Putamen (tissue), 1 donor: Measurements from ENCODE around the gene RSAD1.

Experiments used
- DNase-seq: peaks from one replicate; pipeline ENCODE4 v3.0.0-alpha.2; 2016; ENCODE audit warnings: low spot score

Gene RSAD1

DNA sequence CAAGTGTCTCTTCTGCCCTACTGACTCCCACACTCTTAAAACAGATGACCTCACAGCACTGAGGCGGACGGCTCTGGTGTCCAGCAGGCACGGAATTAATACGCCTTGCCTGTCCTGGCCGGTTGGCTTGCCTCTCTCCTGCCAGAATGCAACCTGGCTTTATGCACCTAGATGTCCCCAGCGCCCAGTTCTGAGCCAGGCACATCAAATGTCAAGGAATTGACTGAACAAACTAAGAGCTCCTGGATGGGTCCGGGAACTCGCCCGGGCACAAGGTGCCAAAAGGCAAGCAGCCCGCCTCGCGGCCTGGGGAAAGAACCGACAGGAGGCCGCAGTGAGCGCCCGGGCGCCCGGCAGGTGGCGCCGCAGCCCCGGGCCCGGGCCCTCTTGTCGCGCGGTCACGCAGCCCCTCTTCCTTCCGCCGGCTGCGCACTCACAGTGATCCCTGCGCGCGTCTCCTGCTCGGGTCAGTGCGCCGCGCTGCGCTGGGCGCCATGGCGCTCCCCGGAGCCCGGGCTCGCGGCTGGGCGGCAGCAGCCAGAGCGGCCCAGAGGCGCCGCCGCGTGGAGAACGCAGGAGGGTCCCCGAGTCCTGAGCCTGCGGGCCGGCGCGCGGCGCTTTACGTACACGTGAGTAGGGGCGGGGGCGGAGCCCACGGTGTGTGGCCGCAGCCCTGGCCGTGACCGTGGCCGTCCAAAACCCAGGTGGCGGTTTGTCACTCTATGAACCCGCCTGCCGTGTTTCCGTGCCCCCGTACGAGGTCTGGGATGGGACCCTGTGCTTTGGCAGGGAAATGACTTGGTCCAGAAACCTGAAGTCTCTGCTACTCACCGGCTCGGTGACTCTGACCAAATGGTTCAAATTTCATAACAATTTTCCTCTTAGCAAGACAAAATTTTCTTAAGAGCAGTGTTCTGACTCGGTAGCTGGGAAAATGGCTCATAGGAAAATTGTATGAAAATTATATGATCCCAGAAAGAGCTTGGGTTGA lies at the start of gene RSAD1:
Gene RSAD1 (plus strand): TSS at position 470 of the 991 bp plus-strand sequence. CDS start 25 bp downstream, at position 495.
- DNase-seq, result peak; percentile 88

GRCh38 chr17:50429793-50430192 lies 48.9 kb upstream of the RSAD1 start:
- DNase-seq, result no peak

DNA sequence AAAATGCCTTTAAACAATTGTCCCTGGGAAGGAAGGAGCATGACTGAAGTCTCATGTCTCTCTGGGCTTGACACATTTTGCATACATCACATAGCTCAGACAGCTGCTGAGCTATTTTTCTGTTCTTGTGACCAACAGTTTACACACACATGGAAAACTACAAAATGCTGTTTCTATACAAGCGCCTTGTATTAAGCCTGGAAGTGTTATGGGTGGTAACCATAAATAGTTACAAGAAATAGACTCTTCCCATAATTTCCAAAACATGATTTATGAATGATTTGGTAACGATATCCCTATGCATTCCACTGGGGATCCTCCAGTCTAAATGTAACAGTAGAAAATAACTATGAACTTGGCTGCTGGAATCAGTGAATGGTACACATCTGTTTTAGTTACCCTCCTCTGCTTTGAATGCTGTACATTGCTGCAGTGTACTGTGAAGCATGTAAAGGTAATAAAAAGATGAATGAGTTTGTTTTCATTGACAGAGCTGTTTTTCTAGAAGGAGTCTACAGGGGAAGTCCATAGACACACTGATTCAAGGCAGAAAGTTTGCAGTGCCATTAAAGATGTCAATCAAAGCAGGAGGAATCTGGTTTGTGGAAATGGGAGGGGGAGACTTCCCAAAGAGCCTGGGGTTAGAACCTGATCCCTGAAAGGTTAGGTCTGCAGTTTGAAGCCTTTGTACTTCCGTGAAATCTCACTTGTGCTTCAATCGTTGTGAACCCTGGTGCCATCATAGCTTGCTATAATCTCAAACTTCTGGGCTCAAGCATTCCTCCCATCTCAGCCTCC lies 47.6 kb upstream of the RSAD1 start:
- no peak for DNase-seq

- no peak for DNase-seq
Observed at GRCh38 chr17:50432125-50432762, 46.4 kb upstream of the RSAD1 start.

GRCh38 chr17:50437409-50437808 lies 41.3 kb upstream of the RSAD1 start:
- DNase-seq, result no peak

- DNase-seq, result no peak
Observed at GRCh38 chr17:50439008-50439407, 39.7 kb upstream of the RSAD1 start.

DNA sequence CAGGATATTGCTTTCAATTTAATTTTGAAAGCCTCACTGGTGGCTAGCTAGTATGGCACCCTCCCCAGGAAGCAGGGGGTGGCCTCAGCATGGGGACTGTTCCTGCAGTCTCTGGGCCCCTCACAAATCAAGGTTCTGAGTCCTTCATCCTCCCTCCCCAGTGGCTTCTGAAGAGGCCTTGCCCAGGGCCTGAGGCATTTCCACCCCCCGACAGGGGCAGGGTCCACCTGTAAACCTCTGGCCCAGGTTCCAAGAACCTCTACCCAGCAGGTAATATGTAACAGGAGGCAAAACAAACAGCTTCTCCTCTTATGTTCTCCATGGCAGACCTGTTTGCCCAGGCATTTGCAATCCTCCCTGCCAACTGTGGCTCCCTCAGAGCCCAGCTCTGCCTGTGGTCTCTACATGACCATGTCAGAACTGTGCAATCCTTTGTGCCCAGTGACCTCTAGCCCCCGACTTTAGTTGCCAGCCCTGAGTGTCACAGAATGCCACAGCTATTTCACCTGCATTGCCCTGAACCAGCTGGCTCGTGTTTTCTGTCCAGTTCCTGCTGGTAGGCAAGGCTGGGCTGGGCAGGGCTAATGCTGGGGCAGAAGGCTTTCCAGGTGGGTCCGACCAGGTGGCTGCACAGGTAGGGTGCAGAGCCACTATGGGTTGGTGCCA lies 38.4 kb upstream of the RSAD1 start:
- DNase-seq, result no peak

DNA sequence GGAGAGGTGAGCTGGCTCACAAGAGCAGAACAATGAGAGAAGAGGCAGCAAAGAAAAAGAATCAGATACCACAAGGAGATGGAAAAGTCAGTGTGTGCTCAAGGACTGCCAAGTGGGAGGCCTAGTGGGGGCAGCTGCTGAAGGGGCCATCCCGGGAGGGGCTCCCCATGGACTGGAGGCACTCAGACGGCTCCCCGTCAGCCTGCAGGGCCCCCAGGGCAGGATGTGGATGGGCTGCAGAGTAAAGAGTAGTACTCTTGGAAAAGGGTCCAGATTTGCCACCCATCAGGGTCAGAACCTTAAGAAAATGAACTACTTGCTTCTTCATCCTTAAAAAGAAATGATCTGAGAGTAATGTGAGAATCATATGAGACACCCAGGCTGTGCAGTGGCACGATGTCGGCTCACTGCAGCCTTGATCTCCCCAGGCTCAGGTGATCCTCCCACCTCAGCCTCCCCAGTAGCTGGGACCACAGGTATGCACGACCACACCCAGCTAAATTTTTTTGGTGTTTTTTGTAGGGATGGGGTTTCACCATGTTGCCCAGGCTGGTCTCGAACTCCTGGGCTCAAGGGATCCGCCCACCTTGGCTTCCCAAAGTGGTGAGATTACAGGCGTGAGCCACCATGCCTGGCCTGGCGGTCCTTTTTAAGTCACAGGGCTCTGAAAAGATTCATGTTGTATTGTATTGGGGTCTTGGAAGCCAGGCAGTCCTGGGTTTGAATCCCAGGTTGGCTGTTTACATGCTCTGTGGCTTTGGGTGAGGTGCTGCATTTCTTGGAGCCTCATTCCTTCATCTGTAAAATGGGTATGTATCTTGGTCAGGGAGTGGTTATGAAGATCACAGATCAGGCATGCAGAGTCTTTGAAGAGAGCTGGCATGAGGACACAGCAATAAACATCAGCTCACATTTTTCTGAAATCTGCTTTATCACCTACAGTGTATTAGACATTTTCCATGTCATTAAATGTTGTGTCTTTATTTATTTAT lies 37.5 kb upstream of the RSAD1 start:
- no peak for DNase-seq

GRCh38 chr17:50443505-50443974 lies 35.1 kb upstream of the RSAD1 start:
- peak; percentile 73 for DNase-seq

DNA sequence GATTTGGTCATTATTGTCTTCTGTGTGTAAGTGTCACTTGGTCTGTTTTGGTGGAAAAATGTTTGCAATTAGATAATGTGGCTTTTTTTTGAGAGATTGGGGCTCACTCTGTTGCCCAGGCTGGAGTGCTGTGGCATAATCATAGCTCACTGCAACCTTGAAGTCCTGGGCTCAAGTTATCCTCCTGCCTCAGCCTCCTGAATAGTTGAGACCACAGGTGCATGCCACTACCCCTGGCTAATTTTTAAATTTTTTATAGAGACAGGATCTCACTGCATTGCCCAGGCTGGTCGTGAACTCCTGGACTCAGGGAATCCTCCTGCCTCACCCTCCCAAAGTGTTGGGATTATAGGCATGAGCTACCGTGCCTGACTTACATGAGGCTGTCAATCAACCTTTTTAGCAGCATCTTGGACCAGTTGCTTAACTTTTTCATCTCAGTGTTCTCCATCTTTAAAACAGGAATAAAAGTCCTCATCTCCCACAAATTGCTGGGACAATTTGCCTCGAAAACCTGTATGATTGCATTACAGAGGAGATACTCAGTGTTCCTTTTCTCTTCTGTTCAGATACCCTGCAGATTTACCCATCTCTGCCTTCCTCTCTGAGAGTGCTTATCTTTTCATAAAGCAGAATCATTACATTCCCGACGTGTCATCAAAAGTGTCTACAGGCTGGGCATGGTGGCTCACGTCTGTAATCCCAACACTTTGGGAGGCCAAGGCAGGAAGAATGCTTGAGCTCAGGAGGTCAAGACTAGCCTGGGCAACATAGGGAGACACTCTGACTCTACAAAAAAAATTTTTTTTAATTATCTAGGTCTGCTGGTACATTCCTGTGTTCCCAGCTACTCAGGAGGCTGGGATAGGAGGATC lies 33.6 kb upstream of the RSAD1 start:
- no peak for DNase-seq

GRCh38 chr17:50445730-50446325 lies 32.8 kb upstream of the RSAD1 start:
- no peak for DNase-seq

- DNase-seq, result no peak
Observed at GRCh38 chr17:50447870-50448595, 30.6 kb upstream of the RSAD1 start.

- DNase-seq, result no peak
Observed at GRCh38 chr17:50448643-50449042, 30.0 kb upstream of the RSAD1 start.

DNA sequence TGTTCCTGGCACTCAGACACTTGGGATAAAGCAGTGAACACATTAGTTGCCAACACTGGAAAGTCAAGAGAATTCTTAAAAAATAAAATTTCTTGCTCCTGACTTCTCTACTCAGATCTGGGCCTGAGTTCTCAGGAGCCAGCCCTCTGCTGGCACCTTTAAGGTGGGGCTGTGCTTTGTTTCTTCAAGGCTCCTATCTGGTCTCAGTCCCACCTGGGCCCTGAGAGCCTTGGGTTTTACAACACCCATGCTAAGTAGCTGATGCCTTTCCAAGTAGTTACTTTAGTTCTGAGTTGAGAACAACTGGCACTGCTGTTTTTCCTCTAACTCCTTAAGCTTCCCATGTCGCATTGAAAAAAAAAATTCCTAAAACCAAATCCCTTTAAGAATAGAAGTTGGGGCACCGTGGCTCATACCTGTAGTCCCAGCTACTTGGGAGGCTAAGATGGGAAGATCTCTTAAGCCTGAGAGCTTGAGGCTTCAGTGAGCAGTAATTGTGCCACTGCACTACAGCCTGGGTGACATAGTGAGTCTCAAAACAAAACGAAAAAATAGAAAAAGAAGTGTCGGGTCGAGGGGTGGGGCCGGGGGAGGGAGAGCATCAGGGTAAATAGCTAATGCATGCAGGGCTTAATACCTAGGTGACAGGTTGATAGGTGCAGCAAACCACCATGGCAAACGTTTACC lies 26.6 kb upstream of the RSAD1 start:
- no peak for DNase-seq

DNA sequence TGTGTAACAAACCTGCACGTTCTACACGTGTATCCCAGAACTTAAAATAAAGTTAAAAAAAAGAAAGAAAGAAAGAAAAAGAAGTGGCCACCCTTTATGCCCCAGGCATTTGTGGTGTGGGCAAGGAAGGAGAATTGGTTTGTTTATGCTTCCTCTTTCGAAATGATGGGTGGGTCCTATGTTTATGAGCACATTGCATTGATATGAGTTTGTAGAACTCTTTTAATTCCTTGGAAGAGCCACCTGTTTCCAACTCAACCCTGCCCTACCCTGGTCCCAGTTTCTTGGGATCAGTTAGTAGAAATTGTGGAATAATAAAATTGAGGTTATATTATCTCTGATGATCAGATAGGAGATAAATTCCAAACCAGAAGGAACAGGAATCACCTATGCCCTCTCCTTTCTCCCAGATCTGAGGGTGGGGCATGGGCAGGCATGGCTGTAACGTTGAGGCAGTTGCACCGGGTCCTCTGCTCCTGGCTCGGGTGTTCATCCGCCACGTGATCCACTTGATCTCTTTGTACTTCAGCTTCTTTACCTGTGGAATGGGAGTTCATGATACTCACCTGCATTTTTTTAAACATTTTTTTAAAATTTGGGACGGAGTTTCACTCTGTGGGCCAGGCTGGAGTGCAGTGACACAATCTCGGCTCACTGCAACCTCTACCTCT lies 25.9 kb upstream of the RSAD1 start:
- no peak for DNase-seq

DNA sequence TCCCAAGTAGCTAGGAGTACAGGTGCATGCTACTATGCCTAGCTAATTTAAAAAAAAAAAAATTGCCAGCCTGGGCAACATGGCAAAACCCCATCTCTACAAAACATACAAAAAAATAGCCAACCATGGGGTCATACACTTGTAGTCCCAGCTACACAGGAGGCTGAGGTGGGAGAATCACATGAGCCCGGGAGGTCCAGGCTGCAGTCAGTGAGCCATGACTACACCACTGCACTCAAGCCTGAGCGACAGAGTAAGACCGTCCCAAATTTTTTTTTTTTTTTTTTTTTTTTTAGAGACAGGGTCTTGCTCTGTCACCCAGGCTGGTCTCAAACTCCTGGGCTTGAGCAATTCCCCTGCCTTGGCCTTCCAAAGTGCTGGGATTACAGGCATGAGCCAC lies 24.8 kb upstream of the RSAD1 start:
- no peak for DNase-seq

DNA sequence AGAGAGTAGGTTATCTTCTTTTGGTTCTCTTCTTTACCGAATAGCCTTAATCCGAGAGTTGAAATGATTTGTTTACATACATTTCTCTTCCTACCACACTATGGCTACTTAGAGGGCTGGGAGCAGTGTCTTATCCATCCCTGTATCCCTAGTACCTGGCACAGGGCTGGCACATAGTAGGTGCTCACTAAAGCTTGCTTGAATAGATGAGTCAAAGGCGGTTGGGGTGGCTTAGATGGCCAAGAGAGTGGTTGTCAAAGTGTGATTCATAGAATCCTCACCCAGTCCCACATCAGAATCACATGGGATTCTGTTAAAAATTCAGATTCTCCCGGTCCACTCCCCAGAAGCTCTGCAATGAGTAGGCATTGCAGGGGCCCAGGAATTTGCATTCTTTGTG lies 21.0 kb upstream of the RSAD1 start:
- no peak for DNase-seq
